IMR-90 (cell line): ENCODE measurements around the gene F2RL3.

Experiments used
- BHLHE40 ChIP-seq: fragments of 150-350 bp; IDR thresholded peaks from 2 replicates; pipeline ENCODE4 v1.6.1; 2016; ENCODE audit warnings: mild to moderate bottlenecking, low read depth, low read length
- CEBPB ChIP-seq: IDR thresholded peaks from 2 replicates; pipeline ENCODE4 v1.6.1; 2012; ENCODE audit warnings: low read depth, low read length, improper control_type of control experiment
- CHD1 ChIP-seq: IDR thresholded peaks from 2 replicates; pipeline ENCODE4 v1.6.1; 2012; ENCODE audit warnings: low read depth, low read length, improper control_type of control experiment
- CTCF ChIP-seq: conservative IDR thresholded peaks from 2 replicates; pipeline ENCODE4 v1.5.1; 2012; ENCODE audit warnings: mild to moderate bottlenecking, low read depth, low read length, improper control_type of control experiment
- FOS ChIP-seq: fragments of 150-350 bp; IDR thresholded peaks from 2 replicates; pipeline ENCODE4 v1.6.1; 2016; ENCODE audit warnings: low read depth, low read length
- MAFK ChIP-seq: IDR thresholded peaks from 2 replicates; pipeline ENCODE4 v1.6.1; 2012; ENCODE audit warnings: low read depth, low read length, improper control_type of control experiment
- MXI1 ChIP-seq: IDR thresholded peaks from 2 replicates; pipeline ENCODE4 v1.6.1; 2012; ENCODE audit warnings: low read depth, mild to moderate bottlenecking, low read length, moderate library complexity, borderline replicate concordance
- NFE2L2 ChIP-seq: fragments of 150-350 bp; IDR thresholded peaks from 2 replicates; pipeline ENCODE4 v1.6.1; 2016; ENCODE audit warnings: low read depth, mild to moderate bottlenecking, low read length
- POLR2A ChIP-seq: IDR thresholded peaks from 2 replicates; pipeline ENCODE4 v1.6.1; 2012; ENCODE audit warnings: mild to moderate bottlenecking, low read depth, low read length
- RAD21 ChIP-seq: IDR thresholded peaks from 2 replicates; pipeline ENCODE4 v1.6.1; 2012; ENCODE audit warnings: low read length, improper control_type of control experiment
- RCOR1 ChIP-seq: IDR thresholded peaks from 2 replicates; pipeline ENCODE4 v1.6.1; 2012; ENCODE audit warnings: mild to moderate bottlenecking, low read length, improper control_type of control experiment; ENCODE audit not compliant: insufficient replicate concordance
- RFX5 ChIP-seq: IDR thresholded peaks from 2 replicates; pipeline ENCODE4 v1.8.0; 2012; ENCODE audit warnings: low read depth, mild to moderate bottlenecking, low read length, moderate library complexity
- SMC3 ChIP-seq: fragments of 150-350 bp; IDR thresholded peaks from 2 replicates; pipeline ENCODE4 v1.6.1; 2016; ENCODE audit warnings: low read depth, mild to moderate bottlenecking, antibody characterized with exemption, low read length, moderate library complexity
- USF2 ChIP-seq: fragments of 150-350 bp; IDR thresholded peaks from 2 replicates; pipeline ENCODE4 v1.6.1; 2017; ENCODE audit warnings: mild to moderate bottlenecking, antibody characterized with exemption, low read length, low read depth

DNA sequence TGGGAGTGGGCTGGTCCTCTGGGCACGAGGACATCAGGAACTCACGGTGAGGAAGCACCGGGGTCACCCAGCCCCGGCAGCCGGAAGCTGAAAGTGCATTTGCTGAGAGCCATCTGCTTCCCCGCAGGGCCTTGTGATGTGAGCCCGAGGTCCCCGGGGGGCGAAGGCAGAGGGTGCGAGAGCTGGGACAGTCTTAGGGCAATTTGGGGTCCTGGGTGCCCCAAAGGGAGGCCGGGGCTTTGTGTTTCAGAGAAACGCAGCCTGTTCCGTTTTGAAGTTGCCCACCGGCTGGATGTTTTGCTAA is 4.8 kb downstream of the F2RL3 start:
- TF ChIP-seq CTCF (no peak), CHD1 (no peak), NFE2L2 (no peak), RAD21 (no peak), POLR2A (no peak), FOS (no peak), USF2 (no peak), RCOR1 (no peak), MXI1 (no peak), MAFK (no peak), BHLHE40 (no peak), CEBPB (no peak), RFX5 (no peak), SMC3 (no peak)
